Measurements from ENCODE around the gene WDR88. TPM values are rescaled to one million over a fixed set of nuclear protein-coding genes. Genes with fewer than 3 reads are reported as not detected.

Gene WDR88
- total and polyA plus RNA-seq, 2 of the 4 experiments (the other 2 are of a cell fraction): not detected

DNA sequence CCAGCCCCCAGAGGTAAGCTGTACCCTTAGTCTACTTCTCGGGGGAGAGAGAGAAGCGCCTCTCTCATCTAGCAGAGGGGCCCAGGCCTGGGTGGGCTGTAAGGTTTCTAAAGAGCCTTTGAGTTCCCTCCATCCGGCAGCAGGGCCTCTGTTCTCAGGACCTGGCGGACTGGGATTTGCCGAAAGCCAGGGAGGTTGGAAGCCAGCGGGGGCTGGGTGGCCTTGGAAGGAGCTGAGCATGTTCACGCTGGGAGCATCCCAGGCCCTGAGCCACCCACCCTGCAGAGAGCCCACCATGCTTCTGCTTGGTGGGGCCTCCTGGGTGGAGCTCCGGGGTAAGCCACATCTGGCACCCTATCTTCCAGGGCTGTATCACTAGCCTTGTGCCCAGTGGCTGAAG, 86.0 kb downstream of the WDR88 start:
- Histone ChIP-seq H2BK5ac (ENCODE audit: low read depth, low read length, poor library complexity, severe bottlenecking) (no peak overlapping the region), H3K27me3 (ENCODE audit: control insufficient read depth, insufficient read depth, low read length) (peaks cover 28% of the 10 kb centered on the region), H3K14ac (replicated peaks; ENCODE audit: low read depth, low read length) (no peak overlapping the region), H2BK15ac (ENCODE audit: low read depth, low read length) (no peak overlapping the region), H3K9ac (ENCODE audit: low read depth, low read length) (no peak overlapping the region), H2BK120ac (ENCODE audit: low read depth, low read length) (no peak overlapping the region), H2BK20ac (ENCODE audit: low read depth, low read length) (no peak overlapping the region), H3K4me3 (ENCODE audit: insufficient read depth, low read depth, low read length) (no peak overlapping the region), H3K27ac (ENCODE audit: insufficient read depth, low read length) (no peak overlapping the region), H3K56ac (ENCODE audit: extremely low read depth, insufficient read depth, low read length) (no peak overlapping the region), H3K4me2 (ENCODE audit: low read depth, low read length) (no peak overlapping the region), H3K4me1 (ENCODE audit: control insufficient read depth, insufficient read depth, low read length) (no peaks in the 10 kb centered on the region), H3K4ac (ENCODE audit: low read depth, low read length) (no peak overlapping the region), H2AK5ac (ENCODE audit: low read depth, low read length) (no peak overlapping the region), H4K91ac (ENCODE audit: insufficient read depth, low read depth, low read length) (no peak overlapping the region), H3K23ac (ENCODE audit: low read depth, low read length) (no peak overlapping the region), H3K9me3 (ENCODE audit: control insufficient read depth, insufficient read depth, low read length) (no peaks in the 10 kb centered on the region), H3K79me1 (ENCODE audit: low read depth in 1 of 2, low read length in 2 of 2) (no peaks in the 10 kb centered on the region), H3K18ac (ENCODE audit: low read depth, low read length) (no peak overlapping the region), H3K36me3 (ENCODE audit: control insufficient read depth, insufficient read depth, low read length) (no peaks in the 10 kb centered on the region), H3K9me1 (ENCODE audit: insufficient read depth, low read length) (no peaks in the 10 kb centered on the region), H2AFZ (replicated peaks; ENCODE audit: low read length, poor library complexity) (no peak overlapping the region), H4K8ac (ENCODE audit: low read depth in 2 of 2, low read length in 2 of 2) (no peak overlapping the region), H4K20me1 (ENCODE audit: insufficient read depth, low read length) (no peaks in the 10 kb centered on the region; the same call in 1 of the 2 replicates), H2AK9ac (replicated peaks; ENCODE audit: low read depth, low read length, poor library complexity) (no peak overlapping the region), H4K5ac (ENCODE audit: low read depth, low read length) (no peak overlapping the region)
- BruUV-seq (replicated peaks): no TSS peak
- DNase-seq: no peak
- no peak for TF ChIP-seq CEBPB (IDR thresholded peaks at IDR 0.05; ENCODE audit: low read depth, low read length)
- TF ChIP-seq POLR2A (IDR thresholded peaks at IDR 0.05; ENCODE audit: low read depth, low read length): no peak
- TF ChIP-seq RCOR1 (IDR thresholded peaks at IDR 0.05; ENCODE audit: insufficient replicate concordance, low read length): no peak
- TF ChIP-seq FOS (IDR thresholded peaks at IDR 0.05; ENCODE audit: low read depth, low read length): no peak
- TF ChIP-seq SMC3 (IDR thresholded peaks at IDR 0.05; ENCODE audit: low read depth, low read length): no peak
- TF ChIP-seq MAZ (IDR thresholded peaks at IDR 0.05; ENCODE audit: borderline replicate concordance, low read depth, low read length): no peak
- TF ChIP-seq BHLHE40 (IDR thresholded peaks at IDR 0.05; ENCODE audit: low read depth, low read length): no peak
- no peak for TF ChIP-seq RAD21 (IDR thresholded peaks at IDR 0.05; ENCODE audit: low read length)
- TF ChIP-seq, protein P1, sequence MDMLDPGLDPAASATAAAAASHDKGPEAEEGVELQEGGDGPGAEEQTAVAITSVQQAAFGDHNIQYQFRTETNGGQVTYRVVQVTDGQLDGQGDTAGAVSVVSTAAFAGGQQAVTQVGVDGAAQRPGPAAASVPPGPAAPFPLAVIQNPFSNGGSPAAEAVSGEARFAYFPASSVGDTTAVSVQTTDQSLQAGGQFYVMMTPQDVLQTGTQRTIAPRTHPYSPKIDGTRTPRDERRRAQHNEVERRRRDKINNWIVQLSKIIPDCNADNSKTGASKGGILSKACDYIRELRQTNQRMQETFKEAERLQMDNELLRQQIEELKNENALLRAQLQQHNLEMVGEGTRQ (IDR thresholded peaks at IDR 0.05; ENCODE audit: low read depth, low read length): no peak
- no peak for TF ChIP-seq CHD1 (IDR thresholded peaks at IDR 0.05; ENCODE audit: low read depth, low read length)
- TF ChIP-seq, protein P2, sequence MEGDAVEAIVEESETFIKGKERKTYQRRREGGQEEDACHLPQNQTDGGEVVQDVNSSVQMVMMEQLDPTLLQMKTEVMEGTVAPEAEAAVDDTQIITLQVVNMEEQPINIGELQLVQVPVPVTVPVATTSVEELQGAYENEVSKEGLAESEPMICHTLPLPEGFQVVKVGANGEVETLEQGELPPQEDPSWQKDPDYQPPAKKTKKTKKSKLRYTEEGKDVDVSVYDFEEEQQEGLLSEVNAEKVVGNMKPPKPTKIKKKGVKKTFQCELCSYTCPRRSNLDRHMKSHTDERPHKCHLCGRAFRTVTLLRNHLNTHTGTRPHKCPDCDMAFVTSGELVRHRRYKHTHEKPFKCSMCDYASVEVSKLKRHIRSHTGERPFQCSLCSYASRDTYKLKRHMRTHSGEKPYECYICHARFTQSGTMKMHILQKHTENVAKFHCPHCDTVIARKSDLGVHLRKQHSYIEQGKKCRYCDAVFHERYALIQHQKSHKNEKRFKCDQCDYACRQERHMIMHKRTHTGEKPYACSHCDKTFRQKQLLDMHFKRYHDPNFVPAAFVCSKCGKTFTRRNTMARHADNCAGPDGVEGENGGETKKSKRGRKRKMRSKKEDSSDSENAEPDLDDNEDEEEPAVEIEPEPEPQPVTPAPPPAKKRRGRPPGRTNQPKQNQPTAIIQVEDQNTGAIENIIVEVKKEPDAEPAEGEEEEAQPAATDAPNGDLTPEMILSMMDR (conservative IDR thresholded peaks at IDR 0.05; ENCODE audit: low read depth, low read length): no peak
- TF ChIP-seq MXI1 (IDR thresholded peaks at IDR 0.05; ENCODE audit: borderline replicate concordance, low read depth, low read length): no peak
- TF ChIP-seq, protein P3, sequence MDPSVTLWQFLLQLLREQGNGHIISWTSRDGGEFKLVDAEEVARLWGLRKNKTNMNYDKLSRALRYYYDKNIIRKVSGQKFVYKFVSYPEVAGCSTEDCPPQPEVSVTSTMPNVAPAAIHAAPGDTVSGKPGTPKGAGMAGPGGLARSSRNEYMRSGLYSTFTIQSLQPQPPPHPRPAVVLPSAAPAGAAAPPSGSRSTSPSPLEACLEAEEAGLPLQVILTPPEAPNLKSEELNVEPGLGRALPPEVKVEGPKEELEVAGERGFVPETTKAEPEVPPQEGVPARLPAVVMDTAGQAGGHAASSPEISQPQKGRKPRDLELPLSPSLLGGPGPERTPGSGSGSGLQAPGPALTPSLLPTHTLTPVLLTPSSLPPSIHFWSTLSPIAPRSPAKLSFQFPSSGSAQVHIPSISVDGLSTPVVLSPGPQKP (IDR thresholded peaks at IDR 0.05; ENCODE audit: borderline replicate concordance, low read depth, low read length): no peak
- no peak for TF ChIP-seq MAFK (IDR thresholded peaks at IDR 0.05; ENCODE audit: low read depth, low read length)
- TF ChIP-seq NFE2L2 (IDR thresholded peaks at IDR 0.05; ENCODE audit: low read depth, low read length): no peak
- TF ChIP-seq RFX5 (IDR thresholded peaks at IDR 0.05; ENCODE audit: low read depth, low read length): no peak
- WGBS, 2 experiments (ENCODE audit: extremely low coverage in 2 of 2, insufficient read length in 1 of 2): no CpG with 5 or more reads among the region's 8 CpGs
- in situ Hi-C loops (cut with MboI; ENCODE audit: low sequenced_read_pairs): no loop called here
- CTCF ChIA-PET: no interaction called here
- ATAC-seq (ENCODE audit: low read depth): no peak
- POLR2A ChIA-PET (ENCODE audit: unreplicated experiment): no interaction called here
- dilution Hi-C loops (cut with HindIII; ENCODE audit: low sequenced_read_pairs, unreplicated experiment): no loop called here
- intact Hi-C loops (cut with micrococcal nuclease): no loop called here

All from IMR-90 (cell line).